MM.1S (cell line): Measurements from ENCODE around the gene MSRB3.

Experiments used
- DNase-seq: peaks from one replicate; pipeline ENCODE4 v3.0.0-alpha.2; 2015
- H2AFZ ChIP-seq: fragments of 300-600 bp; sonication (generic); 2 replicates; pipeline ENCODE4 v1.6.0; 2016; ENCODE audit warnings: antibody characterized with exemption, low read length
- H3F3A ChIP-seq: fragments of 300-600 bp; sonication (generic); 2 replicates; pipeline ENCODE4 v1.6.1; 2016; ENCODE audit warnings: mild to moderate bottlenecking, antibody characterized with exemption, low read length, moderate library complexity, mixed read lengths; ENCODE audit not compliant: insufficient read depth
- H3K27ac ChIP-seq: fragments of 300-600 bp; sonication (generic); 2 replicates; pipeline ENCODE4 v1.5.1; 2016; ENCODE audit warnings: mild to moderate bottlenecking, low read length
- H3K27me3 ChIP-seq: fragments of 300-600 bp; sonication (generic); replicated peaks from 2 replicates; pipeline ENCODE4 v1.6.0; 2016; ENCODE audit warnings: low read length; ENCODE audit not compliant: insufficient read depth
- H3K36me3 ChIP-seq: fragments of 300-600 bp; sonication (generic); replicated peaks from 2 replicates; pipeline ENCODE4 v1.6.1; 2016; ENCODE audit warnings: mild to moderate bottlenecking, low read length, mixed read lengths; ENCODE audit not compliant: insufficient read depth
- H3K4me1 ChIP-seq: fragments of 300-600 bp; sonication (generic); 2 replicates; pipeline ENCODE4 v1.6.1; 2016; ENCODE audit warnings: low read length, mixed read lengths
- H3K4me2 ChIP-seq: fragments of 300-600 bp; sonication (generic); 2 replicates; pipeline ENCODE4 v1.6.0; 2016; ENCODE audit warnings: low read depth, low read length
- H3K4me3 ChIP-seq: fragments of 300-600 bp; sonication (generic); 2 replicates; pipeline ENCODE4 v1.5.1; 2016; ENCODE audit warnings: low read length, mixed read lengths
- H3K79me2 ChIP-seq: fragments of 300-600 bp; sonication (generic); 2 replicates; pipeline ENCODE4 v1.6.1; 2016; ENCODE audit warnings: mixed run types, low read length, mixed read lengths
- H3K9ac ChIP-seq: fragments of 300-600 bp; sonication (generic); 2 replicates; pipeline ENCODE4 v1.6.1; 2016; ENCODE audit warnings: low read length, mixed read lengths
- H3K9me2 ChIP-seq: fragments of 300-600 bp; sonication (generic); replicated peaks from 2 replicates; pipeline ENCODE4 v1.6.1; 2016; ENCODE audit warnings: mild to moderate bottlenecking, low read length, mixed read lengths; ENCODE audit not compliant: insufficient read depth
- H3K9me3 ChIP-seq: fragments of 300-600 bp; sonication (generic); replicated peaks from 2 replicates; pipeline ENCODE4 v1.6.1; 2016; ENCODE audit warnings: mild to moderate bottlenecking, low read length, mixed read lengths; ENCODE audit not compliant: insufficient read depth
- H4K20me1 ChIP-seq: fragments of 300-600 bp; sonication (generic); 2 replicates; pipeline ENCODE4 v1.6.1; 2016; ENCODE audit warnings: mild to moderate bottlenecking, low read length, moderate library complexity, mixed read lengths; ENCODE audit not compliant: insufficient read depth
- CTCF ChIP-seq: fragments of 300-600 bp; sonication (generic); IDR thresholded peaks from 2 replicates; pipeline ENCODE4 v1.5.1; 2016; ENCODE audit warnings: antibody characterized with exemption, low read length, mixed read lengths
- EZH2 ChIP-seq: fragments of 300-600 bp; sonication (generic); optimal IDR thresholded peaks from 2 replicates; pipeline ENCODE3; 2017; ENCODE audit warnings: low read depth, mild to moderate bottlenecking, antibody characterized with exemption, low read length, mixed read lengths
- EZH2phosphoT487 ChIP-seq: fragments of 300-600 bp; sonication (generic); IDR thresholded peaks from 2 replicates; pipeline ENCODE4 v1.6.1; 2018; ENCODE audit warnings: antibody characterized with exemption, low read length

MSRB3 gene

GRCh38 chr12:65327207-65328076 lies 49.0 kb downstream of the MSRB3 start:
- TF ChIP-seq EZH2 (no peak), CTCF (no peak), EZH2phosphoT487 (no peak)
- H3K36me3 ChIP-seq: no peaks in the 10 kb centered on the region
- no peaks in the 10 kb centered on the region for H3F3A ChIP-seq
- no peak for DNase-seq
- H3K4me2 ChIP-seq: no peak overlapping the region
- H3K4me1 ChIP-seq: no peaks in the 10 kb centered on the region
- no peak overlapping the region for H3K9ac ChIP-seq
- no peaks in the 10 kb centered on the region for H3K27me3 ChIP-seq
- H3K9me2 ChIP-seq: no peaks in the 10 kb centered on the region
- no peak overlapping the region for H3K27ac ChIP-seq
- no peaks in the 10 kb centered on the region for H4K20me1 ChIP-seq
- no peak overlapping the region for H2AFZ ChIP-seq
- H3K79me2 ChIP-seq: no peaks in the 10 kb centered on the region
- no peak overlapping the region for H3K4me3 ChIP-seq
- no peaks in the 10 kb centered on the region for H3K9me3 ChIP-seq

- DNase-seq: no peak
- H3K4me3 ChIP-seq: no peak overlapping the region
- no peaks in the 10 kb centered on the region for H3K9me3 ChIP-seq
- H3F3A ChIP-seq: no peaks in the 10 kb centered on the region
- H3K9me2 ChIP-seq: no peaks in the 10 kb centered on the region
- H3K4me1 ChIP-seq: no peaks in the 10 kb centered on the region
- no peak for TF ChIP-seq EZH2phosphoT487
- TF ChIP-seq EZH2: no peak
- H3K27me3 ChIP-seq: no peaks in the 10 kb centered on the region
- no peaks in the 10 kb centered on the region for H4K20me1 ChIP-seq
- H3K27ac ChIP-seq: no peak overlapping the region
- no peak overlapping the region for H3K4me2 ChIP-seq
- no peak overlapping the region for H2AFZ ChIP-seq
- no peaks in the 10 kb centered on the region for H3K36me3 ChIP-seq
- H3K9ac ChIP-seq: no peak overlapping the region
- H3K79me2 ChIP-seq: no peaks in the 10 kb centered on the region
These were observed 51.2 kb downstream of the MSRB3 start for GRCh38 chr12:65329721-65330120.

GRCh38 chr12:65330331-65330730 lies 51.8 kb downstream of the MSRB3 start:
- Histone ChIP-seq H3K4me1 (no peaks in the 10 kb centered on the region), H3K36me3 (no peaks in the 10 kb centered on the region), H3K9me2 (no peaks in the 10 kb centered on the region)

More at GRCh38 chr12:65330331-65330730, 51.8 kb downstream of the MSRB3 start:
- Histone ChIP-seq H4K20me1 (no peaks in the 10 kb centered on the region), H3K4me2 (no peak overlapping the region), H3F3A (no peaks in the 10 kb centered on the region), H3K9me3 (no peaks in the 10 kb centered on the region), H3K27ac (no peak overlapping the region), H3K27me3 (no peaks in the 10 kb centered on the region), H2AFZ (no peak overlapping the region), H3K9ac (no peak overlapping the region), H3K79me2 (no peaks in the 10 kb centered on the region), H3K4me3 (no peak overlapping the region)
- TF ChIP-seq EZH2 (no peak), CTCF (no peak), EZH2phosphoT487 (no peak)
- no peak for DNase-seq
